ENCODE measurements around the gene IVNS1ABP. TPM values are rescaled to one million over a fixed set of nuclear protein-coding genes. Genes with fewer than 3 reads are reported as not detected.

Gene IVNS1ABP
- total RNA-seq, 1 experiment from 2014 or later = 57.9 TPM

GRCh38 chr1:185284533-185285276 is 32.3 kb downstream of the IVNS1ABP start:
- no peak overlapping the region for H2AFZ ChIP-seq (ENCODE audit: low read depth, low read length, poor library complexity, severe bottlenecking)
- no peaks in the 10 kb centered on the region for H3K9me2 ChIP-seq (ENCODE audit: insufficient read depth)
- TF ChIP-seq SP1 (IDR thresholded peaks at IDR 0.05; ENCODE audit: low read depth) (no peak), CEBPB (IDR thresholded peaks at IDR 0.05; ENCODE audit: low read depth) (no peak), EZH2 (IDR thresholded peaks at IDR 0.05) (no peak), RAD21 (IDR thresholded peaks at IDR 0.05; ENCODE audit: low read depth) (no peak), ZNF274 (IDR thresholded peaks at IDR 0.05; ENCODE audit: low read depth, low read length) (no peak), SIN3A (IDR thresholded peaks at IDR 0.05; ENCODE audit: low read depth) (no peak), EZH2phosphoT487 (IDR thresholded peaks at IDR 0.05; ENCODE audit: borderline replicate concordance) (no peak), POLR2A (IDR thresholded peaks at IDR 0.05; ENCODE audit: borderline replicate concordance, extremely low read depth, insufficient read depth, insufficient read length) (no peak), MAX (IDR thresholded peaks at IDR 0.05) (no peak), JUND (IDR thresholded peaks at IDR 0.05) (no peak), ELF1 (IDR thresholded peaks at IDR 0.05; ENCODE audit: borderline replicate concordance, low read depth) (no peak), ZBTB33 (IDR thresholded peaks at IDR 0.05; ENCODE audit: extremely low read depth, insufficient replicate concordance, low read length) (no peak), SRF (IDR thresholded peaks at IDR 0.05; ENCODE audit: low read depth) (no peak), REST (IDR thresholded peaks at IDR 0.05; ENCODE audit: low read depth) (no peak), TCF7L2 (IDR thresholded peaks at IDR 0.05; ENCODE audit: borderline replicate concordance, extremely low read depth, insufficient read depth, insufficient read length) (no peak)
- no peaks in the 10 kb centered on the region for H3K9me3 ChIP-seq (ENCODE audit: control insufficient read depth in 1 of 2, insufficient read depth in 1 of 2, low read depth in 1 of 2, low read length in 2 of 2)
- ChIA-PET RAD21 (ENCODE audit: low non-redundant PET in 1 of 2, low total read pairs in 2 of 2, uncharacterized antibody in 2 of 2, unreplicated experiment in 2 of 2) (no interaction called here), CTCF (no interaction called here), POLR2A (no interaction called here)
- no TSS peak for BruUV-seq (replicated peaks)
- H3K9ac ChIP-seq (ENCODE audit: low read length) = no peak overlapping the region
- H3K79me2 ChIP-seq (ENCODE audit: insufficient read depth, low read length) = no peaks in the 10 kb centered on the region
- peaks cover 0 to 3% of the 10 kb centered on the region in 2 experiments; a peak in 2 of 4 replicates for H3K4me1 ChIP-seq (ENCODE audit: control insufficient read depth in 1 of 2, insufficient read depth in 2 of 2, low read length in 2 of 2)
- ATAC-seq (no peak), DNase-seq (ENCODE audit: low read depth, low spot score) (no peak)
- H3K36me3 ChIP-seq (ENCODE audit: control insufficient read depth in 1 of 2, insufficient read depth in 2 of 2, low read length in 2 of 2) = no peaks in the 10 kb centered on the region
- H4K20me1 ChIP-seq (ENCODE audit: insufficient read depth) = no peaks in the 10 kb centered on the region
- H3K27ac ChIP-seq (ENCODE audit: low read depth, low read length) = no peak overlapping the region
- intact Hi-C loops (cut with micrococcal nuclease) = no loop called here
- H3K4me2 ChIP-seq (ENCODE audit: low read length) = no peak overlapping the region
- no peak overlapping the region for H3K4me3 ChIP-seq (replicated peaks in 1 of 2; ENCODE audit: low read depth in 1 of 2, low read length in 2 of 2)
- H3K27me3 ChIP-seq (ENCODE audit: insufficient read depth, low read length) = no peaks in the 10 kb centered on the region

All from HCT116 (cell line).